Medulla oblongata (tissue), 1 donor: ENCODE measurements around the gene MACROD2.

Experiments used
- DNase-seq: peaks from one replicate; pipeline ENCODE4 v3.0.0-alpha.2; 2015; ENCODE audit errors: extremely low spot score

The MACROD2 gene

DNA sequence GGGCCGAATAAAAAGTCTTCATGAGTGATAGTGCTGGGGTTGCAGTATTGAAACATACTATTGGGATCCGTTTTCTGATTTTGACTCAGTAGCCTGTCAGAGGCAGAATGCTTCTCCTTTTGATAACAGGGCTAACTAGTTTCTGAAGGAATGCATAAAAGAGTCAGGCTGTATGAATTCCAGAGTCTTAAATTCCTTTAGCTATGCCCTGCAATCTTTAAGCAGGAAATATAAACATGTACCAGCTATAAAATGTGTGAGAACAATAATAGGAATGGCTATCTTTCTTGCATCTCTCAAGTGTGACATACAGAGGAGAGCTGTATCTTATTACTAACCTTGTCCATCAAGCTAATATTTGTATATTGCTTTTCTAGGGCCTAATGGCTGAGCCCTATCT, 1660.8 kb downstream of the MACROD2 start:
- DNase-seq: no peak

DNA sequence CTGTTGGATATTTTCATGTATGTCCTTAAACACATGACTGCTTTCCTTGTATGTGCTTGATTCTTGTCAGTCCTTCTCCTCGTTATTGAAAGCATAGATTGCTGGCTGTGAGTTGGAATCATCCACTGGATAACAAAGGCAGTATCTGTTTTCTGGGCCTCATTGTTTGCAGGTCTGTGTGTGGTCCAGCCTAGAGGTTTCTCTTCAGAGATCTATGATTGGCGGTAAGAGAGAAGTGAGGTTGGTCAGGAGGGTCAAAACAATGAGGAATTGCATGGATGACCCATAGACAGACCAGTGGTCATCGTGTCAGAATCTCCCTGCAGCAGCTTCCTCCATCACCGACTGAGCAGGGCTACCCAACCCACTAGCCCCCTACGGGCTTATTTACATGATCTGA, 1663.0 kb downstream of the MACROD2 start:
- DNase-seq: peak; percentile 68

DNA sequence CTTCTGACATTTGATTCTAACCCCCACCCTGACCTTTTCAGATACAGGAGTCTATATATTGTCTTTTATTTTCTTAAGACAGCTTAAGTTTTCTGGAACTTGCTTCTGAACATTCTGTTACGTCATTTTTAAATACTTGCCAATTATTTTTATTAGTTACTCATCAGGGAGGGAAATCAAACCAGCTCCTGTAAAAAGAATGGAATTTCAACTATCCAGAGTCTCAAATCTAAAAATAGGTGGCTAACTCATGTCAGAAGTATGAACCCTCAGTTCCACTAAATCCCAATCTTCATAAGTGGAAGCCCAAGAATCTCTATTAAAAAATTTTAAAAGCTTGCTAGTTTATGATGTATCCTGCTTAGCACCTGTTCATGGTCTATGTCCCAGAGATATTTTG, 1677.9 kb downstream of the MACROD2 start:
- DNase-seq: no peak

DNA sequence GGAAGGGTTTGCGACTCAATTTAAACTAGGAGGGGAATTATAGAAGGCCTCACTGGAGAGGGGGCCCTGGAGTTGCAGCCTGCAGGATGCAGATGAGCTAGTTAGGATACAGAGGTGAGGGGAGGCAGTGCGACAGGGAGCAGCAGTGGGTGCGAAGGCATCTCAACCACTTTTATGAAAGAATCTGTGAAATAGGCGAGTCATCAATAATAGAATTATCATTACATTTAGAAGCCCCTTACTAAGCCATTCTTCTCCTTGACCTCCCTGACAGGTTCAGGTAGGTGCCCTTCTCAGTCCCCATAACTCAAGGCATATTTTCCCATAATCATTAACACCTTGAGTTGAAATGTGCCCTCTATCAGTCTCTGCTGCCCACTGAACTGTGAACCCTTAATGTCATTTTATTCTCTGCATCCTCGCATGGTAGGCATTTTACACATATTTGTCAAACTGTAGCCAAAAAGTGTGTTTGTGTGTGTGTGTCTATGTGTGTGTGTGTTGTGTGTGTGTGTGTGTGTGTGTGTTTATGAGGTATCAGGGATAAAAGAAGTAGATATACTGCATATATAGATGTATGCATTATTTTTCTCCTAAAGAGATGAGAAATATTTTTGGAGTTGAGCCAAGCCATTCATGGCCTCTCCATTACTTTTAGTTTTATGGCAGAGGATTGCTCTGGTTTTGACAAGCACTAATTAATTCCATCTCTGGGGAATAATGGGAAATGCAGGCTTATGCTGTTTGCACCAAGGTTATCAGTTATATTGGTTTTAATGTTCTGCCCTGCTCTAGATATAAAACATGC, 1679.1 kb downstream of the MACROD2 start:
- DNase-seq: no peak

DNA sequence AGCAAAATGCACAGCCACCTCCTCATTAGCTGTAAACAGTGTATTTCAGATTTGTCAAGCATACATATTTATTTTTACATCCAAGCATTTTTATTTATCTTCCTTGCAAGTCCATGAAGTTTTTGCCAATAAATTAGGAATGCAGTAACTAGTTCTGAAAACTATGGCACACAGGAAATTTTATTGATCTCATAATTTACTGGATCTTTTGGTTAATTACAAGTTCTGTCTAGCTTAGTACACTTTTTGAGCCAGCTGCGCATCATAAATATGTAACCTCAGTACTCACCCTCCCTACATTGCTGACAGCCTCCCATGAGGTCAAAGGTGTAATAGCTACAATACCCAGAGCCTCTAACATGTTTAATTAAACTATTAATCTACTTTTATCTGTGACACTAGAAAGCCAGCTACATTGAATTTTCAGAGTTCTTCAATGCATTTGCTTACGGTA, 1679.8 kb downstream of the MACROD2 start:
- no peak for DNase-seq

DNA sequence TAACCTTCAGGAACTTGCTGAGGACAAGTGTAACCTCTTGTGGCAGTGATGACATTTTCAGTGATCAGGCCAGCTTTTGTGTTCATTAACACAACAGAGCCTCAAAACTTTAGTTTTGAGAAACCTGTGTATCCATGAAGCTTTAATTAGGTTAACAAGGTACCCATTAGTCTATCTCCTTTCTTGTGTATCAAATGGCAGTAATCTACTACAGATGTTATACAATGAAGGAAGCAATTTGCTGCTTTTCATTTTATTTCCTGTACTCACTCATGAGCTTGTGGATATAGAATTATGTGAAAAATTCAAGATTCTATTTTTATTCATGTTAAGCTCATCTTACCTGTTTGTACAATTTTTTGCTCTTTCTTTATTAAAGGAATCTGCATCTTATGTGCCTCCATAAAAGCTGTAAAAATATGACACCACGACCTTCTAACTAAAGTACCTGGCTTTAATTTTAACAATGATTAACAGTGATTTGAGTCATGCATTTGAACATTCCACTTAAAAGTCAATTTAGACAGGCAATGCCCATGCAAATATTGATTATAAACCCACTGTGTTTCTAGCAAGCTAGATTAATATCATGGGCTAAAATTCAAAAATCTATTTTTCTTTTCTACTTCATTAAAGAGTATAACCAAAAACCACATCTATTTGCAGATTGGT, 1680.6 kb downstream of the MACROD2 start:
- DNase-seq: no peak

DNA sequence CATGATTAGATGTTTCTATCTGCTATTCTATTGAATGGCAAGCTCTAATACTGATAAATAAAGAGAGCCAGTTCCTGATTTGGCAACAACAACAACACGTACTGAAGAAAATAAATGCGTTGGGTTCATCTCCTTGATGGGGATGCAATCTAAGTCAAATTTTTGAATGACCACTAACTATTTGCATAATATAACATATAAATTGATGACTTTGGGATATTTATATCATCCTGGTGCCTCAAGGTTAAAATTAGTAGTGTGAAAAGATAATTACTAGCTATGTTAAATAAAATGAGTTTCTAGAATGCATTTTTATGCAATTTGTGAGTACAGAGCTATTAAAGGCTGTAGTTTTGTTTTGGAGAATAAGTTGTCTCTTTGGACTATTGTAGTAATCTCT, 1681.5 kb downstream of the MACROD2 start:
- no peak for DNase-seq

DNA sequence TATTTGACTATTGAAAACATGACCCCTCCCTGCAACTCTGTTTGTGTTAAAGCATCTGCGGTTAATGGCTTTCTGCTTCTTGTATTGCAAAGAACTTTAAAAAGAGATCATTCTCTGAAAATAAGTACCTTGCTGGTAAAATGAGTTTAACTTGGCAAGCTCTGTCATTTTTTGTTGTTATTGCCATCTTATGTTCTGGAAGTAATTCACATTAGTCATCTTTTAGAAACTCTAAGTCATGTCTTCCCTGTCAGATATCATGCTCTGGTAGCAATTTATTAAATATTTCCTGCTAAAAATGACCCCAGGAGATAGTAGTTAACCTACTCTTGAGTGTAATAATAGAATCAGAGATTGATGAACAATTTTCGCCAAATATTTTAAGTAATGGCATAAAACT, 1687.4 kb downstream of the MACROD2 start:
- DNase-seq: no peak

DNA sequence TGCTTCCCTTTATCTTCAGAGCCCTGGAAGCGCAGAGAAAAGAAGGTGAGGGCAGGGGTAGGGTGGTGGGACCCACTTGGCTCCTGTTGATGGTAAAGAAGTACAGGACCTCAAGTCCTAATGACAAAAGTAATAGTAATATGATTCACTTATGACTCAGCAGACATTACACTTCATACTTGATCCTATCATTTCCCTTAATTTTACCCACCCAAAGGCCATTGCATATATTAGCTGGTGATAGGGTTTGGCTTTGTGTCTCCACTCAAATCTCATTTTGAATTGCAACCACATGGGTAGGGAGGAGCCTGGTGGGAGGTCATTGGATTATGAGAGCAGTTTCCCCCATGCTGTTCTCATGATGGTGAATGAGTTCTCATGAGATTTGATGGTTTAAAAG, 1697.3 kb downstream of the MACROD2 start:
- no peak for DNase-seq

DNA sequence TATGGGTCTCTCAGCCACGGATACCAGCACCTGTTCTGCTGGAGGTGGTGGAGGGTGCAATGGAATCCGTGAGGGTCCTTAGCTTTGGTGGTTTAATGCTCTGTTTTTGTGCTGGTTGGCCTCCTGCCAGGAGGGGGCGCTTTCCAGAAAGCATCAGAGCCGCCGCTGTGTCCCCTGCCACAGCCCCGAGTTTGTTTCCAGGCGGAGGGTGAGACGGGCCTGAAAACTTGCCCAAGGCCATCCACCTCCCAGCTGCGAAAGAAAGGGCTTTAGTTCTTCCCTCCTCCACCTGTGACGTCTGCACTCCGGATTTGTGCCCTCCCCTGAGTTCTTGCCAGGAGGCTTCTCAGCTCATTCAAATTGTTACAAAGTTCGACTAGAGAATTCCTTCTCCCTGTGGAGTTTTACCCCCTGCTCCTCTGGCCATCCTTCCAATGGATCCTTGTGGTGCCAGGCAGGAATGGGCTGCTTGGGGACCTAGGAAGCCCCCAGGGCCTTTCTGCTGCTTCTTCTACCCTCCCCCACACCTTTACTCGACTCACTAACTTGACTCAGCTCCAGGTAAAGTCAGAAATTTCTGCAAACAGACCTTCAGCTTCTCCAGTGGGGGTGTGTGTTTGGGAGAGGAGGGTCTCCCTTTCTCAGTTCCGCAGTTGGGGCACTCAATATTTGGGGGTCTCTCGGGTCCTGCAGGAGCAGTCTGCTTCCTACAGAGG, 1704.3 kb downstream of the MACROD2 start:
- no peak for DNase-seq

DNA sequence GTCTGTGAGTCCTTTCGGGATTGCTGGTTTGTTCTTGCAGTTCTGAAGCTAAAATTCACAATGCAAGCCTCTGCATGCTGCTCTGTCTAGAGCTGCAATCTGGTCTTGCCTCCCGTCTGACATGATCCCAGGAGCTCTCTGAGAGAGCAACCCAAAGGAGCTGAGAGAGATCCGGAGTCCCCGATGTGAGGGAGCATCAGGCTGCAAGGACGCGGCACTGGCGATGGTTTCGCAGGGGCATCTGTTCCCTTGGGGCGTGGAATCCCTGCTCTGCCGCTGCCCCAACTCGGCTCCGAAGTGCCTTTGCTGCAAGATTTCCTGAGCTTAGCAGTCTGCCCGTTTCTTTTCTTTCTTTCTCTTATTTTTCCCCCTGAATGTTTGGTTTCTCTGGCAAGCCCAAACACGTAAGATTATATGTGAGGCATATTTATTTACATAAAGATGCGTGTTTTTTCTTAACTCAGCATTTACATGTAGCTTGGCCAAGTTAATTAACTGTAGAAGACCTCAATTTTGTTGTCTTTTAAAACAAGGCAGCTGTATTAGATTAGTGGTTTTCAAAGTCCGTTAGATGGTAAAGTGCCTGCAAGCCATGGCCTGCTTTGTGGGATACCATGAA, 1704.9 kb downstream of the MACROD2 start:
- DNase-seq: no peak

DNA sequence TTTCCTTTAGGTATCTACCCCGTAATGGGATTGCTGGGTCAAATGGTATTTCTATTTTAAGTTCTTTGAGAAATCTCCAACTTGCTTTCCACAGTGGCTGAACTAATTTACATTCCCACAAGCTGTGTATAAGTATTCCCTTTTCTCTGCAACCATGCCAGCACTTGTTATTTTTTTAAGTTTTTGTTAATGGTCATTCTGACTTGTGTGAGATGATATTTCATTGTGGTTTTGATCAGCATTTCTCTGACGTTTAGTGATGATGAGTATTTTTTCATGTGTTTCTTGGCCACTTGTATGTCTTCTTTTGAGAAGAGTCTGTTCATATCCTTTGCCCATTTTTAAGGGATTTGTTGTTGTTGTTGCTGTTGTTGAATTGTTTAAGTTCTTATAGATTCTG, 1706.8 kb downstream of the MACROD2 start:
- no peak for DNase-seq

DNA sequence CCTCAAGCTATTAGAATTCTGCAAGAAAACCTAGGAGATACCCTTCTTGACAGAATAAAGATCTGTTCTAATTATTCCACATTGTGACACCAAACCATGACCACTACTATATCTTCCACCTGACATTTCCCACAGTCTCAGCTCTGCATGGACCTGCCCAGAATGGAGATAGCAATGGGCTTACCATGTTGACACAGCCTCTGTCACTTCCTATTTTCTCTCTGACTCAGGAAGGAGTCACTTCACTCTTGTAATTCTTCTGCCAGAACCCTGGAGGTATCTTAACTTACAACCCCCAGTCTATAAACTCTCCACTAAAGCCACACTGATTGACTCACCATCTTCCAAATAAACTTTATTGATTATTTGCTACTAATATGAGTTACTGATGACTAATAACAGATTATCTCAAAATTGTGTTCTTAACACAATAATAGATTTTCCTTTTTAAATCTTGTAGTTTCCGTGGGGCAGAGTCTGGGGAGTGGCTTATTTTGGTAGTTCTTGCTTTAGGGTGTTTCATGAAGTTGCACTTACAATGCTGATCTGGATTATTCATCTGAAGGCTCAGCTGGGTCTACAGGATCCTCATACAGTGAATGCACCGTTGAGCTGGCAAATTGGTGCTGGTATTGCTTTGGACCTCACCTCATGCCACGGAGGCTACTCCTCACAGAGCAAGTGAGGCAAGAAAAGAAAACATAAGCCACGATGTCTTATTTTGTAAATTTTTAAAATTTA, 1708.0 kb downstream of the MACROD2 start:
- DNase-seq: no peak

DNA sequence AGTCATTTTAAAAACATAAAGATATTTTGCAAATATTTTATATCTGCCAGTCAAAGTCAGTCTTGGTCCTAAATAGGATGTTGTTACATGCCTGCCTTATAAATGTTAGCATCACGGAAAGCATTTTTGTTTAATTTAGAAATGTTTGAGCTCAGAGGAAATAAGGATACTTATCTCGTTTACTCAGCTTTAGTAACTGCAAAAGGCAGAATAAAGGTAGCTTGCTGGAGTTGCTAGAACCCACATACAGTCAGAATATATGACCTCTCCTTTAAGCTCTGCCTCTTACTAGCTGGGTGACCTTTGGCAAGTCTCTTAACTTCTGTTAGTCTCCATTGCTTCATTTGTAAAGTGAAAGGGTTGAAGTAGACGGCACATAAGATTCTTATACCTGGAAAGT, 1710.7 kb downstream of the MACROD2 start:
- no peak for DNase-seq

DNA sequence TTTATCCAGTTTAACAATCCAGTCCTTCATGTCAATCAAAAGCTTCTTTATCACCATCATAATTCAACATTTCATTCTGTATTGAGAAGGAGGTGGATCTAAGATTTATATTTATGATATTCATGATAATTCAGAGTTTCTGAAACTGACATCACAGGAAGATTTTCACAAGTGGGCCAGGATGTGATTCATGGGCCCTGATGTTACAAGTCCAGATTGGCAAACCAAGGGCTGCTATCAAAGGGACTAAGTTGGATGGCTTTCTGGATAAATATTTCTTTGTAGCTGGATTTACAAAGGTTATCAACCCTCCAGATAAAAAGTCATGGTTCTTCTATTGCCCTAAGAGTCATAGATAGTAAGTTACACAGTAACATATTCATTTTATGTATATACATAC, 1711.4 kb downstream of the MACROD2 start:
- no peak for DNase-seq

DNA sequence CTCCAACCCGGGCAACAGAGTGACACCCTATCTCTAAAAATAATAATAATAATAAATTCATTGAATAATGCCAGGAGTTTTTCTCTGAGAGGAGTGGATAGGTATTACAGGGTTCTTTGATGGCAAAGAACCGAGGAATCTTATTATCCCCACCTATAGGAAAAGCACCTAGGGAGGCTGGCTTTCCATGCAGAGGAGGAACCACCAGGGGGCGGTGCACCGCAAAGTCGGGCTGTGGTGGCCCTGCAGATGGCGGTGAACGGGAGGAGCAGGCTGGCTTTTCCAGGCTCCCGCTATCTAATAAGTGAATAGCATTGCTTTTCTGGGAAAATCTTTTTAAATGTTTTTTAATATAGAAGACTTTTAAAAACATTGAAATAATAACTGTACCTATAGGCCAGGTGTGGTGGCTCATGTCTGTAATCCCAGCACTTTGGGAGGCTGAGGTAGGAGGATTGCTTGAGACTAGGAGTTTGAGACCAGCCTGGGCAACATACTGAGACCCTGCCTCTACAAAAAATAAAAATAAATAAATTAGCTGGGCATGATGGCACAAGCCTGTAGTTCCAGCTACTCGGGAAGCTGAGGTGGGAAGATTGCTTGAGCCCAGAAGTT, 1713.8 kb downstream of the MACROD2 start:
- peak; percentile 25 for DNase-seq

DNA sequence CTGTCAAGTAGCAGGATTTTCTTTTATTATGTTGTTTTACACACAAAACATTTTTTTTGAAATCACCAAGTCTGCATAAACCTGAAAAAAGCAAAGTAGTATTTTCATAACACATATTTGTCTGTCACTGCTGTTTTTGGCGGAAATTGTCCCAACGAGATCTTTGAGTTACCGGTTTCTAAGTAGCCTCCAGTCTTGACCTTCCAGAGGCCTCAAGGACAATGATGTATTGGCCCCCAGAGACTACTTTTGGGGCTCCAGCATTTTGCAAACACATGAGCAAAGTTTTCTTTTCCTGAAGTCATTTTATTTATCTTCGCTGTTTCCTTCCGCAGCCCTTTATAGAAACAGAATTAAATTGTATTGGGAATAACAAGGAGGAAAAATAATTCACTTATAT, 1715.3 kb downstream of the MACROD2 start:
- DNase-seq: no peak

DNA sequence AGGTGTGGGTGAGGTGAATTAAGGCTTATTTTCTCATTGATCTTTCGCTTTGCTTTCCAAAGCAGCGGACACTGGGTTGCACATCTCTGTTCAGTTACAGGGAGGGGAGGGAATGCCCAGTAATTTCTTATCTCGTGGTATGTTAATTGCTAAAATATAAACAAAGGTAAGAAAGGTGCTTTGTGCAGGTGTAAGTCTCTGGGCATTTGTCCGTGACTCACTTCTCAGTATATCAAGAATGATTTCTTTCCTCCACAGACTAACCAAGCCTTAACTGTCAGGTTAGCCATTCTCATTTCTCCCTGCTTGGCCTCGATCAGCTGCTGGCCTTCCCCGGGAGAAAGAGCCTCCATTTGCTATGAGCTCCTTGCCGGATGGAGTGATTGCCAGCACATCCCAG, 1715.9 kb downstream of the MACROD2 start:
- no peak for DNase-seq

DNA sequence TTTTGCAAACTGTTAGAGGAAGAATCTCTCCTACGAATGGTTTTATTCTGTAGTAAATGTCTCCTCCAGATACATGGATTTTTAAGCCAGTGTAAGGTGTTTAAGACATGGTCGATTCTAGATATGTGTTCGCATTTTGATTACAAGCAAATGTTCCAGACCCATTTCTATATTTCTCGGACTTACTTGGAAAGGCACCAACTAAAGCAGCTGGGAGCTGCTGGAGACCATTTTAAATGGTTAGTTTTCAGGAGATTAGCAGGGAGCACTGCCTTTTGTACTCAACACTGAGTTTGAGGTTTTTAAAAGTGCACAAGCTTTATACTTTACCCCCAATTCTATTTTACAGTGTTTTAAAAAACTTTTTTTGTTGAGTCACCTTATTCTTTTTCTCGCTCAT, 1720.9 kb downstream of the MACROD2 start:
- no peak for DNase-seq

DNA sequence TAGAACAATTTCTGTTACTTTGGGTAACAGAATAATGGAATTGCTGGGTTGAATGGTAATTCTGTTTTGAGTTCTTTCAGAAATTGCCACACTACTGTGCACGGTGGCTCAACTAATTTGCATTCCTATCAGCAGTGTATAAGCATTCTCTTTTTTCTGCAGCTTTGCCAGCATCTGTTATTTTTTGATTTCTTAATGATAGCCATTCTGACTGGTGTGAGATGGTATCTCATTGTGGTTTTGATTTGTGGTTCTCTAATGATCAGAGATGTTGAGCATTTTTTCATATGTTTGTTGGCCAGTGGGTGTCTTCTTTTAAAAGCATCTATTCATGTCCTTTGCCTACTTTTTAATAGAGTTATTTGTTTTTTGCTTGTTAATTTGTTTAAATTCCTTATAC, 1731.1 kb downstream of the MACROD2 start:
- no peak for DNase-seq

DNA sequence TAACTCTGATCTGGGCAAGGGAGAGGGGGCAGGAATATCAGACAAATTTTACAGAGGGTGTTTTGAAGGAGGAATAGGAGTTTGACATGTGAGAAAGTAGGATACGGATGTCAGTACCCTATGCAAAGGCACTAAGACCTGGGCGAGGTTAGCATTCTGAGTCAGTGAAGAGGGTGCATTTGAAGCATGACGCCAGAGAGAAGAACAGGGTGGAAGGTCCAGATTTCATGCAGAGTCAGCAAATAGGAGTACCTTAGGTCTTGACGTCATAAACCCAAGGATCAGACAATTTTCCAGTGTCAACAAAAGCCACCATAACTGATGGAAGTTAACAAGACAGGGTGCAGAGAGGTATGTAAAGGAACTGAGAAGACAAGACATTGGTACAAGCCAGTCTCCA, 1738.7 kb downstream of the MACROD2 start:
- DNase-seq: no peak
